Mammary epithelial cell (primary cell): ENCODE results near the gene NUP210.

Experiments
- EZH2 ChIP-seq: IDR thresholded peaks from 2 replicates; pipeline ENCODE4 v1.6.1; 2012; ENCODE audit warnings: low read length, inconsistent platforms, borderline replicate concordance
- TF ChIP-seq, protein P1 (sequence below), 2 donors: IDR thresholded peaks in 1 of 2; conservative IDR thresholded peaks in 1 of 2; 2 replicates each; pipeline ENCODE4 v1.5.1; 2011 to 2012; ENCODE audit warnings: inconsistent platforms in 2 of 2, low read length in 2 of 2, mild to moderate bottlenecking in 2 of 2, control low read depth in 1 of 2, low read depth in 1 of 2; ENCODE audit not compliant: insufficient read depth in 1 of 2; ENCODE audit errors: extremely low read depth in 1 of 2

DNA sequence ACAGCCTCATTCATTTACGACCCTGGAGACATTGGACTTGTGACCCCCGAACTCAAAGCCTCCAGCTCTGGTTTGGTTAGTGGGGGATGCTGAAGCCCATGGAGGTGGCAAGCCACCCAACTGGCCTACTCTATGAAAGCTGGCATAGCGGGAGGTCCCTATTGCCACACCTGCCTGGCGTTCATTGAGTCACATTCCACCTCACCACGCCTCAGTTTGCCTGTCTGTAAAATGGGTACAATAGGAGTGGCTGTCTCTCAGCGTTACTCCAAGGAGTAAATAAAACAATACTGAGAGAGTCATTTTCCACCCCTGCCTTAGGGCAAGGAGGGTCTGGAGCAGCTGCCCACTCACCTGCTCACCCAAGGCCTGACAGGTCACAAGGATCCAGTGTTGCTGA is 60.2 kb downstream of the NUP210 start:
- TF ChIP-seq, protein P1, sequence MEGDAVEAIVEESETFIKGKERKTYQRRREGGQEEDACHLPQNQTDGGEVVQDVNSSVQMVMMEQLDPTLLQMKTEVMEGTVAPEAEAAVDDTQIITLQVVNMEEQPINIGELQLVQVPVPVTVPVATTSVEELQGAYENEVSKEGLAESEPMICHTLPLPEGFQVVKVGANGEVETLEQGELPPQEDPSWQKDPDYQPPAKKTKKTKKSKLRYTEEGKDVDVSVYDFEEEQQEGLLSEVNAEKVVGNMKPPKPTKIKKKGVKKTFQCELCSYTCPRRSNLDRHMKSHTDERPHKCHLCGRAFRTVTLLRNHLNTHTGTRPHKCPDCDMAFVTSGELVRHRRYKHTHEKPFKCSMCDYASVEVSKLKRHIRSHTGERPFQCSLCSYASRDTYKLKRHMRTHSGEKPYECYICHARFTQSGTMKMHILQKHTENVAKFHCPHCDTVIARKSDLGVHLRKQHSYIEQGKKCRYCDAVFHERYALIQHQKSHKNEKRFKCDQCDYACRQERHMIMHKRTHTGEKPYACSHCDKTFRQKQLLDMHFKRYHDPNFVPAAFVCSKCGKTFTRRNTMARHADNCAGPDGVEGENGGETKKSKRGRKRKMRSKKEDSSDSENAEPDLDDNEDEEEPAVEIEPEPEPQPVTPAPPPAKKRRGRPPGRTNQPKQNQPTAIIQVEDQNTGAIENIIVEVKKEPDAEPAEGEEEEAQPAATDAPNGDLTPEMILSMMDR (conservative IDR thresholded peaks at IDR 0.05 in 1 of 2, IDR thresholded peaks at IDR 0.05 in 1 of 2; ENCODE audit: extremely low read depth in 1 of 2, insufficient read depth in 1 of 2, low read depth in 1 of 2, low read length in 2 of 2) = no peak
- no peak for TF ChIP-seq EZH2
